Activated T-helper 2 cell treated with anti-CD3 and anti-CD28 coated beads, Interferon-gamma antibody, Interleukin-2, Interleukin-4, amounts not matched to agents 10 μg/mL and 5 μg/mL and 100 μg/mL, durations not matched to agents 14 hours and 24 hours and 36 hours (primary cell): ENCODE data around the gene RBM26. TPM values are rescaled to one million over a fixed set of nuclear protein-coding genes. Genes with fewer than 3 reads are reported as not detected.

Experiments used
- DNase-seq: peaks from one replicate; pipeline ENCODE4 v3.0.0; 2021; ENCODE audit warnings: low spot score
- H3K27ac Mint-ChIP-seq: one replicate; pipeline ENCODE4 v1.8.0; 2021; ENCODE audit warnings: mixed read lengths
- H3K27me3 Mint-ChIP-seq: one replicate; pipeline ENCODE4 v1.8.0; 2021; ENCODE audit warnings: low read depth, mixed read lengths
- H3K36me3 Mint-ChIP-seq: one replicate; pipeline ENCODE4 v1.8.0; 2021; ENCODE audit warnings: low read depth, mixed read lengths
- H3K4me1 Mint-ChIP-seq: one replicate; pipeline ENCODE4 v1.8.0; 2021; ENCODE audit warnings: low read depth, mixed read lengths
- H3K4me3 Mint-ChIP-seq: one replicate; pipeline ENCODE4 v1.8.0; 2021; ENCODE audit warnings: low read depth, mild to moderate bottlenecking, moderate library complexity, mixed read lengths
- H3K9me3 Mint-ChIP-seq: one replicate; pipeline ENCODE4 v1.8.0; 2021; ENCODE audit warnings: mixed read lengths
- intact Hi-C: fragments of 100-400 bp; cut with micrococcal nuclease; formaldehyde crosslinking; loops from one replicate; pipeline ENCODE4 v1.15.1; 2023
- total RNA-seq: library from RNA; stranded (reverse); gene quantifications from 2 replicates; pipeline ENCODE4 v1.2.3, GENCODE V29; 2022

Gene RBM26
- total RNA-seq, 1 donor from 2014 or later = 93.7 TPM

DNA sequence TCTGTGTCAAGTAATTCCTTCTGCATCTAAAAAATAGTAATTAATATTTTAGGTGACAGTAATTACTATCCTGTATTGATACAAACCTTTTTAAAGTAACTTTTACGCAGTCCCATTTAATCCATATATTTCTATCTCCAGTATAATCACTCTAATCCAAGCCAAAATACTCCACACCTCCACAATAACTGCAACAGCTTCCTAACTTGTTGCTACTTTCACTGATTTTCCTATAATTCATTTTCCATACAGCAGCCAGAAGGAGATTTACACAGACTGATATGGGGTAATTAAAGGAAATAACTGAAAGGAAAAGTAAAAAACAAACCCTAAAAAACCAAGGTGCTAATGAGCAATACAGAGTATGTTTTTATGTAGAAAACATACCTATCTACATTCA, 64.9 kb downstream of the RBM26 start:
- Mint-ChIP-seq H3K27ac (no peak overlapping the region), H3K9me3 (no peaks in the 10 kb centered on the region), H3K4me3 (no peak overlapping the region), H3K4me1 (peaks cover 22% of the 10 kb centered on the region), H3K36me3 (peaks cover 77% of the 10 kb centered on the region), H3K27me3 (no peaks in the 10 kb centered on the region)
- intact Hi-C loops = no loop called here
- DNase-seq = no peak

DNA sequence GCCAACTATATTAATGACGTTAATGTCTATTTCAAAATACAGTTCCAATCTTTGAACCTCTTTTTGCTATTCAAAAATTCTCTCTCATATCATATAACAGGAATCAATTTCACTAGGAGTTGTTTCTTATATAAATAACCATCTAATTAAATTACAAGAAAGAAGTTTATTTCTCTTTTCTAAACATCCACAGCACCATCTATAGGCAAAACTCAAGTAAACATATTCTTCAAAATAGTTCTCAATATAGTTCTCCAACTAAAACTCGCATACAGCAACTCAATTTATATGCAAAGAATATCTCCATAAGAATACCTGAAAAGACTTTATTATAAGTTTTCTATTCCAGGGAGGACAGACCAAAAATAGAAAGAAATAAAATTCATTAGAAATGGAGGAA, 65.6 kb downstream of the RBM26 start:
- Mint-ChIP-seq H3K9me3 (no peaks in the 10 kb centered on the region), H3K4me1 (peaks cover 20% of the 10 kb centered on the region), H3K4me3 (no peak overlapping the region), H3K36me3 (peaks cover 81% of the 10 kb centered on the region), H3K27me3 (no peaks in the 10 kb centered on the region), H3K27ac (no peak overlapping the region)
- DNase-seq = no peak
- intact Hi-C loops = no loop called here

GRCh38 chr13:79338343-79338742, 67.7 kb downstream of the RBM26 start:
- Mint-ChIP-seq H3K36me3 (peaks cover 81% of the 10 kb centered on the region), H3K9me3 (no peaks in the 10 kb centered on the region), H3K27ac (no peak overlapping the region), H3K27me3 (no peaks in the 10 kb centered on the region), H3K4me3 (no peak overlapping the region), H3K4me1 (peaks cover 15% of the 10 kb centered on the region)
- intact Hi-C loops = no loop called here
- DNase-seq = no peak

DNA sequence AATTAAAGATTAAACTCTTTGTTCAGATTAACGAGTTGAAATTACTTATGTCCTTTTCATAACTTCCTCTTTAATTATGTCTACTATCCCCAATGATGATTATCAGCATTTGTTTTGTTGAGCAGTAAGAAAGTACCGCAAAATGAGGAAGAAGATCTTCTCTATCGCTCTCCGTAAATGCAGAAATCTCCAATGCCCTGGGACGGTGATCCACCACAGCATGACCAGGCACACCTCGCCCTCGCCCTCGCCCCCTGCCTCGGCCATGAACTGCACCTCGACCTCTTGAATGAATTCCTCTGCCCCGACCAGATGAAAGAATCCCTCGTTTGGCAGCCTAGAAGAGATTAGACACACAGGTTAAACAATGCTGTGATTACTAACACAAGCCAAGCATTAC, 69.1 kb downstream of the RBM26 start:
- Mint-ChIP-seq H3K36me3 (peaks cover 85% of the 10 kb centered on the region), H3K4me3 (no peak overlapping the region), H3K4me1 (peaks cover 18% of the 10 kb centered on the region), H3K27ac (peak overlapping the region; percentile 64), H3K27me3 (no peaks in the 10 kb centered on the region), H3K9me3 (no peaks in the 10 kb centered on the region)
- intact Hi-C loops = no loop called here
- DNase-seq = no peak

GRCh38 chr13:79328510-79328909, 77.5 kb downstream of the RBM26 start:
- no peak for DNase-seq
- Mint-ChIP-seq H3K4me1 (peaks cover 6% of the 10 kb centered on the region), H3K27ac (no peak overlapping the region), H3K9me3 (no peaks in the 10 kb centered on the region), H3K36me3 (peaks cover 69% of the 10 kb centered on the region), H3K4me3 (no peak overlapping the region), H3K27me3 (no peaks in the 10 kb centered on the region)
- intact Hi-C loops = no loop called here

- Mint-ChIP-seq H3K36me3 (peaks cover 51% of the 10 kb centered on the region), H3K4me3 (no peak overlapping the region), H3K27ac (no peak overlapping the region)
Observed at GRCh38 chr13:79320433-79320832, 85.6 kb downstream of the RBM26 start.

DNA sequence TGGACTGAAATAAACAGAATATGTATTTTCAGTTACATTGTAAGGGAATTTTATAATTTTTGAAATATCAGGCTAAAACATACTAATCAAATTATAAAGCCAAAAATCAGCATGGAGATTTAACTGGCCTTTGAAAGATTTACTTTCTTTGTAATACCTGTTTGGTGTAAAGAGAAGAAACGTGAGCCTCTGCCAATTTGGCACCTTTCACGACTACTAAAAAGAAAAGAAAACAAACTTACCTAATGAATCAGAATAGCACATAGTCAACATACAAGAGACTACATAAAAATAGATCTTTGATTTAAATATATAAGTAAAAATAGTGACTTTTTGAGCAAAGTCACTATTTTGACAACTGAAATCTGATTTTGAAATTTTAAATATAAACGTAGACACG, 87.4 kb downstream of the RBM26 start:
- Mint-ChIP-seq H3K36me3 (peaks cover 53% of the 10 kb centered on the region), H3K9me3 (no peaks in the 10 kb centered on the region), H3K4me1 (peaks cover 12% of the 10 kb centered on the region), H3K4me3 (no peak overlapping the region), H3K27me3 (no peaks in the 10 kb centered on the region), H3K27ac (no peak overlapping the region)
- DNase-seq = no peak
- intact Hi-C loops = loop anchor here (5.0 kb wide), 1 partner anchor 34 kb away; no protein-coding TSS in a partner anchor

More at GRCh38 chr13:79320433-79320832, 85.6 kb downstream of the RBM26 start:
- Mint-ChIP-seq H3K4me1 (peaks cover 13% of the 10 kb centered on the region), H3K9me3 (no peaks in the 10 kb centered on the region), H3K27me3 (no peaks in the 10 kb centered on the region)
- no peak for DNase-seq
- intact Hi-C loops = no loop called here

GRCh38 chr13:79317856-79318255, 88.2 kb downstream of the RBM26 start:
- no peak overlapping the region for H3K27ac Mint-ChIP-seq
- intact Hi-C loops = loop anchor here (5.0 kb wide), 1 partner anchor 34 kb away; no protein-coding TSS in a partner anchor
- H3K36me3 Mint-ChIP-seq = peaks cover 60% of the 10 kb centered on the region

DNA sequence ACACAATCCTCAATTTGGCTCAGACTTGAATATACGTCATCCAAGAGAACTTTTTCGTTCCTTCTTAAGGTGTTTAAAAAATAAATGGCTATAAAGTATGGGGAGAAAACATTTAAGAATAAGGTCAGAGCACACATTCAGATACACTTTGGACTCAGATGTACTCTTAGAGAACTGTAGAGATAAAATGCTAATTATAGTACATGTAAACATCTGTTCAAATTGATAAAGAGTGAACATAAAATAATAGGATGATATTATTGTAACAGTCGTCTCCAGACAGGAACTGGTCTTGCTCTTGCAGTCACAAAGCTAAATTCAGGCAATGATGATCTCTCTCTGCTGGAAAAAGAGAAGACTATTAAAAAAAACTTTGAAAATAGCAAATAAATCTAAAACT, 91.4 kb downstream of the RBM26 start:
- Mint-ChIP-seq H3K27ac (no peak overlapping the region), H3K4me3 (no peak overlapping the region), H3K9me3 (no peaks in the 10 kb centered on the region), H3K36me3 (peaks cover 41% of the 10 kb centered on the region), H3K4me1 (peaks cover 1% of the 10 kb centered on the region), H3K27me3 (no peaks in the 10 kb centered on the region)
- DNase-seq = no peak
- intact Hi-C loops = loop anchor here (5.0 kb wide), 1 partner anchor 38 kb away; no protein-coding TSS in a partner anchor

More at GRCh38 chr13:79317856-79318255, 88.2 kb downstream of the RBM26 start:
- Mint-ChIP-seq H3K4me3 (no peak overlapping the region), H3K9me3 (no peaks in the 10 kb centered on the region), H3K27me3 (no peaks in the 10 kb centered on the region), H3K4me1 (peaks cover 12% of the 10 kb centered on the region)
- DNase-seq = no peak

DNA sequence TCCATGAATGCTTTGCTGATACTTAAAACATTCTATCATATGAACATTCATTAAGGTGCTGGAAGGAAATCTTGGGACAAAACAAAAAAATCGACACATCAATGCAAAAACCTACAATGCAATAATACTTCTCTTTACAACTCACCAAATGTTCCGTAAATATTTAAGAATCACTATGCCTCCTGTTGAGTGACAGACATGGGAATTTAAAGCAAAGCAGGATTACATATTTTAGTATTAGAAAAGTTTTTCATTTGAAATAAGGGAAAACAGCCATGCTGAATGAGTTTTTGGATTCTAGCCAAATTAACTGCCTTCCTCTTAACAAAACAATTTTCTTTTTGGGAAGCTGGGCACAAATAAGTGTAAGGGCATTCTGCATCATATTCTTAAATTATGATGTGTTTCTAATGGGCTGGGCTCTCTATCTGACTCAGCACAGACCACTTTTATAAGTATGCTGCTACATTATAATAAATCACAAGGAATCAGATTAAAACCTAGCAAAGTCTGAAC, 93.7 kb downstream of the RBM26 start:
- no peak for DNase-seq
- Mint-ChIP-seq H3K9me3 (no peaks in the 10 kb centered on the region), H3K4me1 (peaks cover 1% of the 10 kb centered on the region), H3K36me3 (peaks cover 24% of the 10 kb centered on the region), H3K27ac (no peak overlapping the region), H3K27me3 (peaks cover 1% of the 10 kb centered on the region), H3K4me3 (no peak overlapping the region)
- intact Hi-C loops = no loop called here

GRCh38 chr13:79311386-79311785, 94.7 kb downstream of the RBM26 start:
- Mint-ChIP-seq H3K36me3 (peaks cover 22% of the 10 kb centered on the region), H3K9me3 (no peaks in the 10 kb centered on the region), H3K27ac (no peak overlapping the region), H3K4me1 (peaks cover 1% of the 10 kb centered on the region), H3K27me3 (peaks cover 4% of the 10 kb centered on the region), H3K4me3 (no peak overlapping the region)
- no peak for DNase-seq
- intact Hi-C loops = no loop called here

DNA sequence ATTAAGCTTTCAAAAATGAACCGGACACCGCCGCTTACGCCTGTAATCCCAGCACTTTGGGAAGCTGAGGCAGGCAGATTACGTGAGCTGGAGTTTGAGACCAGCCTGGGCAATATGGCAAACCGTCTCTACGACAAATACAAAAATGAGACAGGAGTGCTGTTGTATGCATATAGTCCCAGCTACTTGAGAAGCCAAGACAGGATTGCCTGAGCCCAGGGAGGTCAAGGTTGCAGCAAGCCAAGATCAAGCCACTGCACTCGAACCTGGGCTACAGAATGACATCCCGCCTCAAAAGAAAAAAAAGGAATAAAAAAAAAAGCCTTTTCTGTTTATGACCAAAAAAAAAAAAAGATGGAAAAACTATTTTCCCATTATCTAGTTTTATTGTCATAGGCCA, 96.4 kb downstream of the RBM26 start:
- Mint-ChIP-seq H3K27ac (no peak overlapping the region), H3K9me3 (no peaks in the 10 kb centered on the region), H3K27me3 (peaks cover 7% of the 10 kb centered on the region), H3K4me1 (peaks cover 1% of the 10 kb centered on the region), H3K36me3 (peaks cover 15% of the 10 kb centered on the region), H3K4me3 (no peak overlapping the region)
- intact Hi-C loops = no loop called here
- DNase-seq = no peak

DNA sequence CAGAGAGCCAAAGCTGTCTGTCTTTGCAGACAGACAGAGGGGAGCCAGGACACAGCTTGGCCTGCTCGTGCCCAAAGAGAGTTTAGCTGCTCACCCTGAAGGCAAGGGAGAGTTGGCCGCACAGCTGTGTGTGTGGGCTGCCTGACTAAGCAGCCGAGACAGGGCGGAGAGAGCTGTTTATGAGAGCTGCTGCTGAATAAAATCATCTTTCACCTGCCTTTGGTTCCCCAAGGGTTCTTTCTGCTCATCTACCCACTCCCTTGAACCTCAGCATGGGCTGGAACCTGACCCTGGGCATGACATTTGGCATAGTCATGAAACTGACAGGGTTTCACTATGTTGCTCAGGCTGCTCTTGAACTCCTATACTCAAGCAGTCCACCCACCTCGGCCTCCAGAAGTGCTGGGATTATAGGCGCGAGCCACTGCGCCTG, 98.2 kb downstream of the RBM26 start:
- Mint-ChIP-seq H3K9me3 (no peaks in the 10 kb centered on the region), H3K27ac (no peak overlapping the region), H3K4me1 (peaks cover 1% of the 10 kb centered on the region), H3K36me3 (peaks cover 3% of the 10 kb centered on the region), H3K4me3 (no peak overlapping the region), H3K27me3 (peaks cover 11% of the 10 kb centered on the region)
- intact Hi-C loops = no loop called here
- no peak for DNase-seq

DNA sequence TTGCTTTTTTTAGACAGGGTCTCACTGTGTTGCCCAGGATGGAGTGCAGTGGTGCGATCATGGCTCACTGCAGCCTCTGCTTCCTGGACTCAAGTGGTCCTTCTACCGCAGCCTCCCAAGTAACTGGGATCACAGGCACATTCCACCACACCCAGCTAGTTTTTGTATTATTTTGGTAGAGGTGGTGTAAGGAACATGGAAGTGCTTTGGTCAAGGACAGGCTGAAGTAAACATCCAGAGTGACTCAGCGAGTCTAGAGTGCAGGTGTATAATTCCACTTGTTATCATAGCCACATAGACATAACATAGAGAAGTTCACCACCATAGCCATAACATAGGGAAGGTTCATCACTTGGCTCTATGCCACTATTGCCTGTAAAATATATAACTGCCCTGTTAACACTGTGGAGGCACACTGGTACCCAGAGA, 98.6 kb downstream of the RBM26 start:
- peaks cover 1% of the 10 kb centered on the region for H3K4me1 Mint-ChIP-seq
- intact Hi-C loops = no loop called here
- H3K4me3 Mint-ChIP-seq = no peak overlapping the region
- no peak for DNase-seq
- H3K9me3 Mint-ChIP-seq = no peaks in the 10 kb centered on the region
- H3K27ac Mint-ChIP-seq = no peak overlapping the region
- H3K27me3 Mint-ChIP-seq = peaks cover 15% of the 10 kb centered on the region
- H3K36me3 Mint-ChIP-seq = peaks cover 3% of the 10 kb centered on the region
